Measurements from ENCODE around the gene IRF2.
"Not testable (repeated sequence)": the region's sequence is repeated elsewhere in the genome, so short reads cannot be mapped to it uniquely, and the experiment has no call there.

The IRF2 gene

DNA sequence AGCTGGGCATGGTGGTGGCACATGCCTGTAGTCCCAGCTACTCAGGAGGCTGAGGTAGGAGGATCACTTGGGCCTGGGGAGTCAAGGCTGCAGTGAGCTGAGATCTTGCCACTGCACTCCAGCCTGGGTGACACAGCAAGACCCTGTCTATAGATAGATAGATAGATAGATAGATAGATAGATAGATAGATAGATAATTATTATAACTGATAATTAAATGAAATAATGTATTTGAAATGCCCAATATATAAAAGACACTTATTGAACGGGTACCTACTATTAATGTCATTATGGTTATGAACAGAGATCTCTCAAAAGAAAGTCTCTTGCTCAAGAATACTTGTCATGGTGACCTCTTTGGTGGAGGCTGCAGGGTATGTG is 131.5 kb downstream of the IRF2 start:
- not testable (repeated sequence) for DNase-seq

- DNase-seq: no peak
These were observed 132.0 kb downstream of the IRF2 start for GRCh38 chr4:184342167-184342856.

DNA sequence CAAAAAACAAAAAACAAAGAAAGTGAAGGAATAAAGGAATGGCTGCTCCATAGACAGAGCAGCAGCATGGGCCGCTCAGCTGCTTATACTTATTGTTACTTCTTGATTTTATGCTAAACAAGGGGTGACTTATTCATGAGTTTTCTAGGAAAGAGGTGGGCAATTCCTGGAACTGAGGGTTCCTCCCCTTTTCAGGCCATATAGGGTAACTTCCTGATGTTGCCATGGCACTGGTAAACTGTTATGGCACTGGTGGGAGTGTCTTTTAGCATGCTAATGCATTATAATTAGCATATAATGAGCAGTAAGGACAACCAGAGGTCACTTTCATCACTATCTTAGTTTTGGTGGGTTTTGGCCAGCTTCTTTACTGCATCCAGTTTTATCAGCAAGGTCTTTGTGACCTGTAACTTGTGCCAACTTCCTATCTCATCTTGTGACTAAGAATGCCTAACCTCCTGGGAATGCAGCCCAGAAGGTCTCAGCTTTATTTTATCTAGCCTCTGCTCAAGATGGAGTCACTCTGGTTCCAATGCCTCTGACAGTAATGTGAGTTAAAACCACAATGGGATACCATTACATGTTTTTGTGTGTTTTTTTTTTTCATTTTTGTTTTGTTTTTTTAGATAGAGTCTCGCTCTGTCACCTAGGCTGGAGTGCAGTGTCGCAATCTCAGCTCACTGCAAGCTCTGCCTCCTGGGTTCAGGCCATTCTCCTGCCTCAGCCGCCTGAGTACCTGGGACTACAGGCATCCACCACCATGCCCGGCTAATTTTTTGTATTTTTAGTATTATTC is 134.8 kb downstream of the IRF2 start:
- DNase-seq: not testable (repeated sequence)

DNA sequence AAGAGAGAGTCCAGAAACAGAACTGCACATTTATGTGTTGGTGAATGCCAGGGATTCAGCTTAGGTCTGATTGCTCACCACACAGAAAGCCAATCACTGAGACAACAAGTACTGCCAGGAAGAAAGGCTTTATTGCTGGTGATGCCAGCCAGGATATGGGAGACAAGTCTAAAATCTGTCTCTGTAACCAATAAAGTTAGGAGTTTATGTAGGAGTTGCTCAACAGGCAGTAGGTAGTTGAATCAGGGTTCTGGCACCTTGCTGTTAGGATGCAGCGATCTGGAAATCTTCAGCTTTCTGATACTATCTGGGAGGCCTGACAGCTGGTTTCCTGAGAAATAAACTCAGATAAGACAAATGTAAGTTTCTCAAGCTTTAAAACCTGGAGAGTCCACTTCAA is 136.4 kb downstream of the IRF2 start:
- no peak for DNase-seq
